HG02623 (cell line): ENCODE data around the gene PSMD11.

ENCODE experiments used
- ATAC-seq: cut with Tn5 transposase; IDR thresholded peaks from one replicate; pipeline ENCODE4 v1.9.1; 2021; ENCODE audit warnings: moderate library complexity; ENCODE audit not compliant: unreplicated experiment

PSMD11 gene

GRCh38 chr17:32463304-32463703 lies 19.0 kb downstream of the PSMD11 start:
- no peak for ATAC-seq

- ATAC-seq: no peak
Measured at GRCh38 chr17:32464374-32464773, 20.1 kb downstream of the PSMD11 start.

- ATAC-seq: no peak
Measured at GRCh38 chr17:32467949-32468348, 23.6 kb downstream of the PSMD11 start.

- no peak for ATAC-seq
Measured at GRCh38 chr17:32470405-32471167, 26.3 kb downstream of the PSMD11 start.

GRCh38 chr17:32471652-32472051 lies 27.3 kb downstream of the PSMD11 start:
- ATAC-seq: no peak

GRCh38 chr17:32475258-32475657 lies 30.9 kb downstream of the PSMD11 start:
- ATAC-seq: no peak

GRCh38 chr17:32477220-32477619 lies 32.9 kb downstream of the PSMD11 start:
- no peak for ATAC-seq

GRCh38 chr17:32479074-32479617 lies 34.8 kb downstream of the PSMD11 start:
- no peak for ATAC-seq

GRCh38 chr17:32481193-32481592 lies 36.9 kb downstream of the PSMD11 start:
- ATAC-seq: no peak

GRCh38 chr17:32482568-32483320 lies 38.4 kb downstream of the PSMD11 start:
- ATAC-seq: no peak

- no peak for ATAC-seq
Measured at GRCh38 chr17:32483451-32484019, 39.2 kb downstream of the PSMD11 start.

GRCh38 chr17:32484041-32484461 lies 39.7 kb downstream of the PSMD11 start:
- ATAC-seq: no peak

GRCh38 chr17:32484628-32485027 lies 40.3 kb downstream of the PSMD11 start:
- no peak for ATAC-seq

- ATAC-seq: no peak
Measured at GRCh38 chr17:32485261-32486110, 41.2 kb downstream of the PSMD11 start.

- ATAC-seq: peak; percentile 34
Measured at GRCh38 chr17:32486111-32486700, 41.9 kb downstream of the PSMD11 start.

- ATAC-seq: peak; percentile 45
Measured at GRCh38 chr17:32486701-32487472, 42.6 kb downstream of the PSMD11 start, which contains the start of gene CDK5R1. Gene CDK5R1 (plus strand): TSS chr17:32486993. CDS start chr17:32487621, 628 bp downstream.

- peak; percentile 17 for ATAC-seq
Measured at GRCh38 chr17:32487473-32488176, 43.3 kb downstream of the PSMD11 start.

- ATAC-seq: no peak
Measured at GRCh38 chr17:32488177-32488542, 43.9 kb downstream of the PSMD11 start.
